HG03064 (cell line): ENCODE measurements around the gene NRG2.
A peak's percentile ranks its signal among the peaks of the same experiment; 100 is the strongest.

Experiments
- ATAC-seq: cut with Tn5 transposase; IDR thresholded peaks from one replicate; pipeline ENCODE4 v1.9.1; 2021; ENCODE audit warnings: low read depth; ENCODE audit not compliant: unreplicated experiment

Gene NRG2

DNA sequence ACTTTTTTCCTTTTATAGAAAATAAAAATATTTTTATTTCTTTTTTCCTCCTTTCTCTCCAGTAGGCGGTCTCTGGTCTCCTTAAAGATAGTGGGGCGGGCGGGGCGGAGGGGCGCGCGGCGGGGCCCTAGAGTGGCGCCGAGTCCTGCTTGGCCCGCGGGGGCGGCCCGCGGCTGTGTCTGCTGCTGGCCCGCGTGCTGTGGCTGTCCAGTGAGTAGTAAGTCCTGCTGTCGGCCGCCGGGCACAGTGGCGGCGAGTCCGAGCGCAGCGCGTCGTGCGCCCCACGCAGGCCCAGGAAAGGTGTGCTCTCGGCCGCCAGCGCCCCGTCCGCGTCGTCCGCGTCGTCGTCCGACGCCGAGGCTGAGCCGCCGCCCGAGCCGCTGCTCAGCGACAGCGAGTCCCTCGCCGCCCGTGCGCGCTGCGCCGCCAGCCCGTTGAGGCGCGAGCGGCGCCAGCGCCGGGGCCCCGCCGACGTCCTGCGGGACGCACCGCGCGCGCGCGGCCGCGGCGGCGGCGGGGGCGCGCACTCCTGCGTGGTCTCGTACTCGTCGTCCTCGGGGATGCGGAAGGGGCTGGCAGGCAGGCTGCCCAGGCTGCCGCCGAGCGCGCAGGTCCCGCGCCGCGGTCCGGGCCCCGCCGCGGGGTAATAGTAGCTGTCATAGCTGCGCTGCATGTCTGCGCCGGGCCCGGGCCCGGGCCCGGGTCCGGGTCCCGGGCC lies 195.2 kb downstream of the NRG2 start:
- peak; percentile 53 for ATAC-seq

GRCh38 chr5:139847091-139847490 lies 196.0 kb downstream of the NRG2 start:
- ATAC-seq = no peak

- ATAC-seq = no peak
These were observed 197.0 kb downstream of the NRG2 start for GRCh38 chr5:139845846-139846681.

DNA sequence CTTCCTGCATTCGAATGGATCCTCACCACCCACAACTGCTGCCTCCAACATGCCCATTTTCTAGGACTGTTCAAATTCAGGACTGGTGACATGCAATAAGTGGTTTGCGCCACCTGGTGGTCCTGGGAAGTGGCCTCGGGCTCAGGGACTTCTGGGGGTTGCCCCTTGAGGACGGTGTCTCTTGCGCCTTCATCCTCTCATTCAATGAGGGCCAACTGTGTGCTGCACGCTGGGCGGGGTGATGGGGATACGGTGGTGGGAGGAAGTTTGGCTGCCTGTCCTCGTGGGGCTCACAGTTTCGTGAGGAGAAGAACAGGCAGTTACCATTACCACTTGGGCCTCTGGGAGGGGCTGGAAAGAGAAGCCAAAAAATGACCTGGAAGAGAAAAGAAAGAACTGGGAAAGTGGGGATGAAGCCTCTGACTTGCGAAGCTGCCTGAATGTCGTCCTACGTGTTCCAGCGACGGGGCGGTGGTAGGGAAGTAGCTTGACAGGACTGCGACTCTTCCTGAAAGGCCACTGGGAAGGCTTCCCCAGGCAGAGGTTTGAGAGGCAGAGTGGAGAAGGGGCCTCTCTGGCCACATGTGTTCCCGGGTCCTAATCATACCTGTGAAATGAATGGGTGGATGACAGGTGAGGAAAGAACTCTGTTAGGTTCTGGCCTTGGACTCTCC lies 198.5 kb downstream of the NRG2 start:
- no peak for ATAC-seq

DNA sequence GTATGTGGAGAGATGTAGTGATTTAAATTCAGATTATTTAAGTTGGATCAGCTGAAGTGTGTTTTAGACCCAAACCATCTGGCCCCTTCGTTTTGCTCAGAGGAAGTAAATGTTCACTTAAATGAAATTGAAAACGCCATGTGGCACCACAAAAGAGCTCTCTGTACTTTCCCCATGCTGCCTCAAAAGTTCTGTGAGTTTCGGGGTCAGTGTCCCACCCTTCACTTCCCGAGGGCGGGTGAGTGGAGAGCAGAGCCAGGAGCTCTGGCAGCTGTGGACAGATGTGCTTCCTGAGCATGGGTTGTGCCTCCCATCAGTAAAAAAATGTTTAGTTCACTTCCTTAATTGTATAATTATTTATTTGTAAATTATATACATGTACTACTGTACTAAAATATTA lies 199.1 kb downstream of the NRG2 start:
- ATAC-seq = no peak

DNA sequence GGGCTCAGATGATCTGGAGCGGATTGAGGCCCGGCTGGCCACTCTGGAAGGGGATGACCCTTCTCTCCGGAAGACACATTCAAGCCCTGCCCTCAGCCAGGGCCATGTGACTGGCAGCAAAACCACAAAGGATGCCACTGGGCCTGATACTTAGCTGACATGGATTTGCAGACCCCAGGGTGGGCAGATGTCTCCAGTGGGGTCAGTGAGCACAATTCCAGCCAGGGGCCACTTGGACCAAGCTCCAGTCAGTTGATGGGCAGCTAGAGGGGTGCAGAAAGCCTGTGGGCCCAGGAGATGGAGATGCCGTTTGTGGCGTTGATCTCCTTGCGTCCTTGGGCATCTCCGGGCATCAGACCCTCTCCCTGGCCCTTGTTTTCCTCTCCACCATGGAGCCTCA lies 200.8 kb downstream of the NRG2 start:
- no peak for ATAC-seq

GRCh38 chr5:139841549-139841948 lies 201.6 kb downstream of the NRG2 start:
- no peak for ATAC-seq

DNA sequence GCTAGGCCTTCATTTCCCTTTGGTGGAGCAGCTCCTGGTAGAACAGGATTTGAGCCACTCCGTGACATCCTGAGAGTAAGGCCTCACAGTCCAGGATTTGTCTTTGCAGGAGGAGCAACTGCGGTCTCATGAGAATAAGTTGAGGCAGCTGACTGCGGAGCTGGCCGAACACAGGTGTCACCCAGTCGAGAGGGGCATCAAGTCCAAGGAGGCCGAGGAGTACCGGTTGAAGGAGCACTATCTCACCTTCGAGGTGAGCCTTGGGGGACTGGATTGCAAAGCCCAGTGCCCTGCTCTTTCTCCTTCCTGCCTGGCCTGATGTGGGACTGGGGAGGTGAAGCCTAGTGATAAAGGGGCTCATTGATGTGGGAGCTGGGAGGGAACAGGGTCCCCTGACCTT lies 203.2 kb downstream of the NRG2 start:
- ATAC-seq = no peak

GRCh38 chr5:139839232-139839815 lies 203.8 kb downstream of the NRG2 start:
- ATAC-seq = no peak

DNA sequence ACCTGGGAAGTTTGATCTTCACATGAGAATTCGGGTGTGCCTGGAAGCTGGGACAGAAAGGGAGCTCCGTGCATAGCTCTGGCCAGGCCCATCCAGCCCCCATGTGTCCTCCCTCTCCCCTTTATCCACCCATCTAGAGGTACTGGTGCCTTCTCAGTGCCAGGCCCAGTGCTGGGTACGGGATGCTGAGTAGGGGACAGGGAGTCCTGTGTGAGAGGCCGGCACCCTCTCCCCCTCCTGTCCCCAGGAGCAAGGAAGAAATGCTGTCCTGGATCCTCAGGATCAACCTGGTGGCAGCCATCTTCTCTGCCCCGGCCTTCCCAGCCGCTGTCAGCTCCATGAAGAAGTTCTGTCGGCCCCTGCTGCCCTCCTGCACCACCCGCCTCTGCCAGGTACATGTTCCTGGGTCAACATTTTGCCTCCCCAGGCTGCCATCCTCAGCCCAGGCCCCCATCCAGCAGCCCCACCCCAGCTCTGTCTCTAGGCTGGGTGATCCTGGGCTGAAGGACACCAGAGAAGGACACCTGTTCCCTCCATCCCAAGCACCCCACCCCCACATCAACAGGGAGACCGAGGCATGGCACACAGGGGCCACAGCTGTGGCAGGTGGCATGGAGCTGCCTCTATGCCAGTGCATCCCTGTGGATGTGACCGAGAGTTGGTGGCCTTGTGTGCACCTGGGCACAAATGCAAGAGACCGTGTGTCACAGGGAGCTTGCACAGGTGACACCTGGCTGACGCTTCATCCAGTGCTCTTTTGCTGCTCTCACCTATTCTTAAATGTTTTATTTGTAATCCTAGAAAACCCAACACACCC lies 204.5 kb downstream of the NRG2 start:
- ATAC-seq = no peak

GRCh38 chr5:139837711-139838380 lies 205.3 kb downstream of the NRG2 start:
- no peak for ATAC-seq

DNA sequence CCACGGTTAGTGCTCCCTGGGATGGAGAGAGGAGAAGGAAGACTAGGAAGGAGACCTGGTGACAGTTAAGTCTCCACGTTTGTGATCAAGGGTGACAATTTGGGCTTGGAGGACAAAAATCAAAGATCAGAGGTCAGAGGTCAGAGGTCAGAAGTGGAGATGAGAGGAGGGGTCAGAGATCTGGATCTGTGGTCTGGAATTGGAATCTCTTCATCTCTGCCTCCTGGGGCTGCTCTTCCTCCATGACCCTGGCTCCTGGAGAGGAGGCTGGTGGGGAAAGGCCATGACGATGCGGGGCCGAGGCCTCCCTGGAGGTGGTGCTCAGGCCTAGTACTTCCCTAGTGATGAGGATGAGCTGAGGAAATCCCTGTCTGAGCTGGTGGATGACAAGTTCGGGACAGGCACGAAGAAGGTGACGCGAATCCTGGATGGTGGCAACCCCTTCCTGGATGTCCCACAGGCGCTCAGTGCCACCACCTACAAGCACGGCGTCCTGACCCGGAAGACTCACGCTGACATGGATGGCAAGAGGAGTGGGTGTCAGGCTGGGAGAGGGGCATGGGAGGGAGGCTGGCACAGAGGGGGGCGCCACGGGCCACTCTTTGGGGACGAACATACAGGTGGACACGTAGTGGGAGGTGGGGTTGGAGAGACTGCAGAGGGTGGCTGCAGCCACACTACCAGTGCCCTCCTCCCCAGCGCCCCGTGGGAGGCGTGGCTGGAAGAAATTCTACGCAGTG lies 206.5 kb downstream of the NRG2 start:
- ATAC-seq = no peak

DNA sequence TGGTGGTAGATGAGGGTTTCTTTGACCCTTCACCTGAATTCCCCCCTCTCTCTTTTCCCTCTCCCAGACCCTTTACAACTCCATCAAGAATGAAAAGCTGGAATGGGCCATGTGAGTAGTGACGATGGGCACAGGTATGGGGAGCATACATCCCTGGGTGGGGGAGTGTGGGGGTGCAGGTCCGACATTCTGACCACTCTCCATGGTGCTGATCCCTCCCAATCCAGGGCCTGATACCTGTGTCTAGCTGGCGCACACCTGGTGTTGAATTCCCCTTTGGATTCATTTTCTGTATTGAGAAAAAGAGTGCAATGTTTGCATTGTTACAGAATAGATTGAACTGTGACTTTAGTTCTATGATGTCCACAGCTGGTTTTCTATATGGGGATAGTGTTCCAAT lies 207.4 kb downstream of the NRG2 start:
- ATAC-seq = no peak

GRCh38 chr5:139833525-139833924 lies 209.6 kb downstream of the NRG2 start:
- ATAC-seq = no peak

GRCh38 chr5:139831624-139832023 lies 211.5 kb downstream of the NRG2 start:
- ATAC-seq = no peak

DNA sequence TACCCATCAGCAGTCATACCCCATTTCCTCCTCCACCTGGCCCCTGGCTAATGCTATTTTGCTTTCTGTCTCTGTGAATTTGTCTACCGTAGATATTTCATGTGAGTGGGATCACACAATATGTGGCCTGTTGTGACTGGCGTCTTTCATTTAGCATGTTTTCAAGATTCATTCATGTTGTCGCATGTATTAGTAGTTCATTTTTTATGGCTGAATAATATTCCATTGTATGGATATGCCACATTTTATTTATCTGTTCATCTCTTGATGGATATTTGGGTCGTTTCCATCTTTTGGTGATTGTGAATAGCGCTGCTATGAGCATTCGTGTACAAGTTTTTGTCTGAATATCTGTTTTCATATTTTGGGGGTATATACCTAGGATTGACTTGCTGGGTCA lies 213.6 kb downstream of the NRG2 start:
- no peak for ATAC-seq

DNA sequence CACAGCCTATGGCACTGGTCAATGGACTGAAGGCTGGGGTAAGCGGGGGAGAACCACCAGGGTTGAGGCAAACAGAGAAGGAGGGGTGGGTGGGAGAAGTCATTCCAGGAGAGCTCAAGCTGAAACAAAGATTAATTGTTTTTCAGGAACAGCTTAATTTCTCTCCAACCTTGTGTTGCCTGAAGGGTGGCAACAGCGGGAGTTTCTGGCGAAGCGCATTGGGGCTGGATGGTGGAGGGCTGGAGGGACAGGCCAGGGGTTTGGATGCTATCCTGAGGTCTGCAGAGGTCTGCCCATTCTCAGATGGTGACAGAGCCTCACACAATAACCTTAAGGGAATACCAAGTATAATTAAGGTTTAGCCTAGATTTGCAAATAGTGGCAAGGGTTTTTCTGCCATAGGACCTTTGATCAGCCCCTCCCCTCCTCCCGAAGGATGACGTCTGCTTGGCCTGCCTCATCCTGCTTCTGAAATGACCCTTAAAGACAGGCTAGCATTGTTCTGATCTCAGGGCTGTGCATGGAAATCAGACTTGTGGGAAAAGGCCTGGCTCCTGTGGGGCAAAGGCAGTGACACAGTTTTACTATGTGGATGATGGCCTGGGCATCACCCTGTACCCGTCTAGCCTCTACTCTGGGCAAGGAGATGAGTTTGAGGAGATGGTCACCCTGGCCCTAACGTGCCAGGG lies 214.7 kb downstream of the NRG2 start:
- no peak for ATAC-seq

GRCh38 chr5:139825690-139826089 lies 217.4 kb downstream of the NRG2 start:
- ATAC-seq = no peak
